ENCODE data around the gene TMEM117. TPM values are rescaled to one million over a fixed set of nuclear protein-coding genes. Genes with fewer than 3 reads are reported as not detected.
A peak's percentile ranks its signal among the peaks of the same experiment; 100 is the strongest.

Gene TMEM117
- polyA plus RNA-seq, 1 experiment: 4.3 TPM

DNA sequence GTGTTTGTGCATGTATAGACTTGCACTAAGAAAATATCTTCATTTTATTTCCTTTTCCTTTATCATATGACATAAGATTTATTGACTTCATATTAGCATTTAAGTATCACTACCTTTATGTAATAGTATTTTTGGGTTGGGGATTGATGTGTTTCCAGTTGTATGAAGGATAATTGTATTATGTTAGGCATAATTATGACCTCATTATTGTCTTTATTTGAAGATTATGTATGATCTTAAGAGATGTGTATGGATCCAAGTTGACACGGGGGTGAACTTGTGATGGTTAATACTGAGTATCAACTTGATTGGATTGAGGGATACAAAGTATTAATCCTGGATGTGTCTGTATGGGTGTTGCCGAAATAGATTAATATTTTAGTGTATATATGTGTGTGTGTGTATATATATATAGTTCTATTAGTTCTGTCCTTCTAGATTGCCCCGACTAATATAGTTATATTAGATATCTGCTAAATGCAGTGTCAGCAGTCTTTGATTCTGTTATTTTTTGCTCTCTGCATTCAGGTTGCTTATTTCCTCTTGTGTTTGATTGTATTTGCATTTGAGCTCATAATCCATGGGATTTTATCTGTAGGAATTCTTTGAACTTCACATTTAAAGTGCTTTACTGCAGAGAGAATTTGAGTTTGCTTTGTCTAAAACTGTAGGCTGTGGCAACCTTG lies 211.0 kb downstream of the TMEM117 start:
- no peaks in the 10 kb centered on the region for H3K27me3 ChIP-seq (ENCODE audit: control insufficient read depth, insufficient read depth, low read length)
- TF ChIP-seq, protein P1, sequence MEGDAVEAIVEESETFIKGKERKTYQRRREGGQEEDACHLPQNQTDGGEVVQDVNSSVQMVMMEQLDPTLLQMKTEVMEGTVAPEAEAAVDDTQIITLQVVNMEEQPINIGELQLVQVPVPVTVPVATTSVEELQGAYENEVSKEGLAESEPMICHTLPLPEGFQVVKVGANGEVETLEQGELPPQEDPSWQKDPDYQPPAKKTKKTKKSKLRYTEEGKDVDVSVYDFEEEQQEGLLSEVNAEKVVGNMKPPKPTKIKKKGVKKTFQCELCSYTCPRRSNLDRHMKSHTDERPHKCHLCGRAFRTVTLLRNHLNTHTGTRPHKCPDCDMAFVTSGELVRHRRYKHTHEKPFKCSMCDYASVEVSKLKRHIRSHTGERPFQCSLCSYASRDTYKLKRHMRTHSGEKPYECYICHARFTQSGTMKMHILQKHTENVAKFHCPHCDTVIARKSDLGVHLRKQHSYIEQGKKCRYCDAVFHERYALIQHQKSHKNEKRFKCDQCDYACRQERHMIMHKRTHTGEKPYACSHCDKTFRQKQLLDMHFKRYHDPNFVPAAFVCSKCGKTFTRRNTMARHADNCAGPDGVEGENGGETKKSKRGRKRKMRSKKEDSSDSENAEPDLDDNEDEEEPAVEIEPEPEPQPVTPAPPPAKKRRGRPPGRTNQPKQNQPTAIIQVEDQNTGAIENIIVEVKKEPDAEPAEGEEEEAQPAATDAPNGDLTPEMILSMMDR (IDR thresholded peaks at IDR 0.05; ENCODE audit: insufficient read depth, low read depth, low read length): no peak
- no peak overlapping the region for H3K4me3 ChIP-seq (ENCODE audit: low read depth, low read length)
- POLR2A ChIA-PET: no interaction called here
- CTCF ChIA-PET: no interaction called here
- no peak for DNase-seq (ENCODE audit: low read depth)
- H3K36me3 ChIP-seq (ENCODE audit: control insufficient read depth, insufficient read depth, low read length): no peaks in the 10 kb centered on the region

- CTCF ChIA-PET: no interaction called here
- no peaks in the 10 kb centered on the region for H3K36me3 ChIP-seq (ENCODE audit: control insufficient read depth, insufficient read depth, low read length)
- POLR2A ChIA-PET: no interaction called here
These were observed 216.7 kb downstream of the TMEM117 start for GRCh38 chr12:44052554-44052953.

DNA sequence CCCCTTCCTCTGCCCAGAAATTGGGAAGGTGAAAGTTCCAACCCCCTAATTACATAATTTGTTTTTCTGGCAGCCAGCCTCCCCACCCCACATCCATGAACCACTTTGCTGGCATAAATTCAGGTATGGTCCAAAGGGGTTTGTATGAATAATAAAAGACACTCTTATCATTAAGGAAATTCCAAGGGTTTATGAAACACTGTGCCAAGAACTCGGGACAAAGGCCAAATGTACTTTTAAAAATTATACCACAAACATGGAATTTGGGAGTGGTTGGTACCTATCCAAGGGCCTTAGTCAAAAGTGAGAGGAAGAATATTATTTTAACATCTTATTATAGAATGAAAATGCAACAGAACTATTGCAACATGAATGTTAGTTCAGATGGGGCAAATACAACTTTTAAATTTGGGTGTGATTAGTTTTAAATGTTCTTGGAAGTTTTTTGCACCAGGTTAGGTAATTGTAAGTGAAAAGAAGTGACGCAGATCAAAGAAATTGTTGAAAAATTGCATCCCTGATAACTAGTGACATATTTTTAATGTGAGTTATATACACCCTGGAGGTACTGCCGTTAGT lies 217.8 kb downstream of the TMEM117 start:
- TF ChIP-seq, protein P1 (IDR thresholded peaks at IDR 0.05; ENCODE audit: insufficient read depth, low read depth, low read length): no peak
- no peaks in the 10 kb centered on the region for H3K27me3 ChIP-seq (ENCODE audit: control insufficient read depth, insufficient read depth, low read length)
- peak; percentile 26 for DNase-seq (ENCODE audit: low read depth)
- CTCF ChIA-PET: no interaction called here
- POLR2A ChIA-PET: no interaction called here
- no peak overlapping the region for H3K4me3 ChIP-seq (ENCODE audit: low read depth, low read length)
- H3K36me3 ChIP-seq (ENCODE audit: control insufficient read depth, insufficient read depth, low read length): no peaks in the 10 kb centered on the region

More at GRCh38 chr12:44052554-44052953, 216.7 kb downstream of the TMEM117 start:
- TF ChIP-seq, protein P1 (IDR thresholded peaks at IDR 0.05; ENCODE audit: insufficient read depth, low read depth, low read length): no peak
- H3K4me3 ChIP-seq (ENCODE audit: low read depth, low read length): no peak overlapping the region
- DNase-seq (ENCODE audit: low read depth): no peak
- no peaks in the 10 kb centered on the region for H3K27me3 ChIP-seq (ENCODE audit: control insufficient read depth, insufficient read depth, low read length)

- ChIA-PET POLR2A (no interaction called here), CTCF (no interaction called here)
- DNase-seq (ENCODE audit: low read depth): no peak
- no peaks in the 10 kb centered on the region for H3K27me3 ChIP-seq (ENCODE audit: control insufficient read depth, insufficient read depth, low read length)
- H3K4me3 ChIP-seq (ENCODE audit: low read depth, low read length): no peak overlapping the region
- no peaks in the 10 kb centered on the region for H3K36me3 ChIP-seq (ENCODE audit: control insufficient read depth, insufficient read depth, low read length)
- TF ChIP-seq, protein P1 (IDR thresholded peaks at IDR 0.05; ENCODE audit: insufficient read depth, low read depth, low read length): no peak
These were observed 218.4 kb downstream of the TMEM117 start for GRCh38 chr12:44054281-44054680.

DNA sequence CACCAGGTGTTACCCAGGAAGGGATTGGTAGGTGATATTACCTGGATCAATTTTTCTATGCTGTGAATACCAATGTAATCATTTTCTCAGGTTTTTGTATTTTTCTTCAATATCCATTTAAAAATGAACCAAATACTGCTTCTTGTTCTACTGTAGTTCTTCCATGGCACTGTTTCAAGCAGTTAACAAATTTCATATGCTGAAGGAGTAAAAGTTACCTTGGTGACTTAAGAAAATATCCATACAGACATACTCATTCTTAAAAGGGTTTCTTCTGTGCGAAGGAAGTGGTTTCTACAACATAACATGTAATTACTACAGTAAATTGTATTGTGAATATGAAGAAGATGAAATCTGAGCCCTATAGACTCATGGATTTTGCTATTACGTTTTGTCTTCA lies 222.5 kb downstream of the TMEM117 start:
- no peak for DNase-seq (ENCODE audit: low read depth)
- ChIA-PET POLR2A (no interaction called here), CTCF (interaction anchor here (1.1 kb wide), 1 partner anchor 441 kb away, joined by 3 read pairs; no protein-coding TSS in a partner anchor)
- Histone ChIP-seq H3K4me3 (ENCODE audit: low read depth, low read length) (no peak overlapping the region), H3K36me3 (ENCODE audit: control insufficient read depth, insufficient read depth, low read length) (no peaks in the 10 kb centered on the region), H3K27me3 (ENCODE audit: control insufficient read depth, insufficient read depth, low read length) (no peaks in the 10 kb centered on the region)
- TF ChIP-seq, protein P1 (IDR thresholded peaks at IDR 0.05; ENCODE audit: insufficient read depth, low read depth, low read length): no peak
